8988T (cell line): ENCODE data around the gene TRIM68.

Experiments used
- DNase-seq: peaks from one replicate; pipeline ENCODE4 v3.0.0; 2011

The TRIM68 gene

GRCh38 chr11:4606231-4607015, 1.6 kb downstream of the TRIM68 start:
- no peak for DNase-seq

DNA sequence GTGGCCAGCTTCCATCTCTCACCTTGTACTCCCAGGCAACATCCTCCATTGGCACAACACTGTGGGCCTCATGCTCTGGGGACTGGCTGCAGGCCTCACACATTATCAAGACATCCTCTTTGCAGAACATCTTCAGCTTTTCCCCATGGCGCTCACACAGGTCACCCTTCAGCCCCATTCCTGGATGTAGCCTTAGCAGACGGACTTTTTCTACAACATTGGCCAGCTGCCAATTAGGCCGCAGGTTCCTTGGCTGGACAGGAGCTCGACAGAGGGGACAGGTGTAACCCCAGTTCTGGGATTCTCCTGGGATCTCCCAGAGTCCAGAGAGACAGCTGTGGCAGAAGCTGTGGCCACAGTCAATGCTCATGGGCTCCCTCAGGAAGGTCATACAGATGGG, 3.0 kb downstream of the TRIM68 start:
- DNase-seq: no peak

DNA sequence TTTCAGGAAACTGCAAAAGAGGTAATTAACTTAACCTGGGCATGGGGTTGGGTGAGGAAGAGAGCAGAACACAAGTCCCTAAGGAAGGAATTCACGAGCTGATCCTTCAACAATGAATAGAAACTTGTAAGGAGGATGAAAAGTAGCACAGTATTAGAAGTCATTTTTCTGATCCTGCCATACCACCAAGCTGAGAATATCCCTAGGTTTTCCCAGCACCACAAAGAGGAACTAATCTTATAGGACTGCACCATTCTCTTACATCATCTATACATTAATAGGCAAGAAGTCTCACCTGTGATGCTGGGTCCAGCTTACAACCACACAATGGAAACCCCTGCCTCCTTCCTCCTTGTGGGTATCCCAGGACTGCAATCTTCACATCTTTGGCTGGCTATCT, 14.3 kb downstream of the TRIM68 start, which contains the start of gene OR52I1:
OR52I1 (plus strand) TSS at position 301 of the 400 bp plus-strand sequence; CDS start at position 301, 0 bp downstream.
- DNase-seq: no peak

- no peak for DNase-seq
These were observed 19.0 kb downstream of the TRIM68 start for GRCh38 chr11:4589017-4589416.

DNA sequence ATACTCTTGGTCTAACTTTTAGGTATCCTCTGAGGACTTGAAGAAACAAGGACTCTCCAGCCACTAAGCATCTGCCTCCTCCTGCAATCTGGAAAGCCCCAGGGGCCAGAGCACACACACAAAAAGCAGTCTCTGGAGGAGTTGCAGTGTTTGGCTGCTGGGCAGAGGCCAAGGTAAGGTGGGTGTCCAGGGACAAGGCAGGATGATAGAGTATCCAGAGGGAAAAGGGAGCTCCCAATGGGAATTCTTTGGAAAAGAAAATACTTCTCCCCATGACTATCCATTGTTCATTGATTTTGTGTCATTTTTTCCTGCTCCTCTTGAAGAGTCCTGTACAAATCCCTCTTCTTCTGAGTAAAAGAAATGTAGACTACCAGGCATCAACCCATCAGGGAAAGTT, 26.6 kb downstream of the TRIM68 start, which contains the start of gene OR52I2:
OR52I2 (plus strand) TSS at position 301 of the 400 bp plus-strand sequence.
- DNase-seq: no peak

- no peak for DNase-seq
These were observed 27.9 kb downstream of the TRIM68 start for GRCh38 chr11:4580124-4580523.

GRCh38 chr11:4578624-4579023, 29.4 kb downstream of the TRIM68 start:
- DNase-seq: no peak

- DNase-seq: no peak
These were observed 30.3 kb downstream of the TRIM68 start for GRCh38 chr11:4577761-4578160.

- no peak for DNase-seq
These were observed 31.2 kb downstream of the TRIM68 start for GRCh38 chr11:4576880-4577279.

DNA sequence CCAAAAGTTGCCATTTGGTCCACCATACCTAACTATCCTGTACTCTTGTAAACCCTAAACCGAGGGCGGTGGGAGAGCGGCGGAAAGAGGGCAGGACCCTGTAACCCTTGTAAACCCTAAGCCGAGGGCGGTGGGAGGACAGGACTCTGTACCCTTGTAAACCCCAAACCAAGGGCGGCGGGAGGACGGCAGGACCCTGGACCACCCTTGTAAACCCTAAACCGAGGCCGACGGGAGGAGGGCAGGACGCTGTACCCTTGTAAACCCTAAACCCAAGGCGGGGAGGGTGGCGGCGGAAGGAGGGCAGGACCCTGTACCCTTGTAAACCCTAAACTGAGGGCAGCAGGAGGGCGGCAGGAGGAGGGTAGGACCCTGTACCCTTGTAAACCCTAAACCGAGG, 39.0 kb downstream of the TRIM68 start:
- no peak for DNase-seq

DNA sequence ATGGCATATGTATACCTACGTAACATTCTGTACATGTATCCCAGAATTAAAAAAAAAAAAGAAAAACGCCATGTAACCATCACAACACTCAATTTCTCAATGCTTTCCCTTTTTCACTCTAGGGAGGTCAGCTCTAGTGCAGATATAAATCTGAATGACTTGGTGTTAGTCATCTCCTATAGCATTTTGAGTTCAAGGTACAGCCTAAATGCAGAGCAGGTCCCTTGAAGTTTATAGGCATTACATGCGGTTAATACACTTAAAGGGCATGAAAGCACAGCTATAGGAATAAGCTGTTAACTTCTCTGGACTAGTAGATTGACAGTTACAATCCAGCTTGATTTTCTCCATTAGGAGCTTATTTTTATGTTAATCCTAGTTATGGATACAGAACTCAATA, 42.7 kb downstream of the TRIM68 start:
- no peak for DNase-seq

- no peak for DNase-seq
These were observed 47.6 kb downstream of the TRIM68 start for GRCh38 chr11:4560467-4560866.

GRCh38 chr11:4559527-4560440, 48.2 kb downstream of the TRIM68 start:
- no peak for DNase-seq

GRCh38 chr11:4551346-4551979, 56.6 kb downstream of the TRIM68 start:
- DNase-seq: no peak
